ENCODE results near the gene CDH4. TPM values are rescaled to one million over a fixed set of nuclear protein-coding genes. Genes with fewer than 3 reads are reported as not detected.

The CDH4 gene
- polyA plus RNA-seq, 1 donor (not counting 4 experiments of a cell fraction or from before 2014, with no cell fraction given), result 2.2 TPM

GRCh38 chr20:61835791-61836350 is 583.8 kb downstream of the CDH4 start:
- no peak overlapping the region for H3K9ac ChIP-seq (ENCODE audit: control insufficient read depth, extremely low read depth, insufficient read depth, low read length)
- peaks cover 2% of the 10 kb centered on the region for H4K20me1 ChIP-seq (ENCODE audit: control insufficient read depth, extremely low read depth, insufficient read depth, low read length)
- no peak overlapping the region for H3K4me3 ChIP-seq (ENCODE audit: control insufficient read depth in 2 of 3, extremely low read depth in 1 of 3, insufficient read depth in 2 of 3, low read depth in 1 of 3, low read length in 3 of 3)
- no peaks in the 10 kb centered on the region for H3K4me1 ChIP-seq (ENCODE audit: control insufficient read depth, extremely low read depth, insufficient read depth, low read length)
- no peak overlapping the region for H3K4me2 ChIP-seq (ENCODE audit: control insufficient read depth, extremely low read depth, insufficient read depth, low read depth, low read length)
- H3K9me3 ChIP-seq (ENCODE audit: control insufficient read depth, low read depth, low read length), result no peaks in the 10 kb centered on the region
- no peak overlapping the region for H2AFZ ChIP-seq (ENCODE audit: control insufficient read depth, low read length)
- no peaks in the 10 kb centered on the region for H3K9me1 ChIP-seq (ENCODE audit: control insufficient read depth, extremely low read depth, insufficient read depth, low read length)
- H3K36me3 ChIP-seq (ENCODE audit: control insufficient read depth in 2 of 2, extremely low read depth in 1 of 2, insufficient read depth in 2 of 2, low read length in 2 of 2), result no peaks in the 10 kb centered on the region
- dilution Hi-C loops (cut with MboI; ENCODE audit: extremely low pct_ligation_motif_present, low sequenced_read_pairs), result no loop called here
- H3K79me2 ChIP-seq (ENCODE audit: control insufficient read depth, insufficient read depth, low read length), result no peaks in the 10 kb centered on the region
- DNase-seq (ENCODE audit: low read depth, low spot score), result no peak
- H3K27ac ChIP-seq (ENCODE audit: control insufficient read depth, insufficient read depth, low read length), result no peak overlapping the region
- peaks cover 46% of the 10 kb centered on the region for H3K27me3 ChIP-seq (ENCODE audit: control insufficient read depth, extremely low read depth, insufficient read depth, low read length)
- TF ChIP-seq EZH2 (IDR thresholded peaks at IDR 0.05; ENCODE audit: low read length) (no peak), CTCF (optimal IDR thresholded peaks at IDR 0.05 in 1 of 3, IDR thresholded peaks at IDR 0.05 in 1 of 3, conservative IDR thresholded peaks at IDR 0.05 in 1 of 3; ENCODE audit: extremely low read depth in 1 of 3, insufficient read depth in 2 of 3, low read length in 3 of 3) (no peak)
- FAIRE-seq, result no peak

- no peaks in the 10 kb centered on the region for H3K9me1 ChIP-seq (ENCODE audit: control insufficient read depth, extremely low read depth, insufficient read depth, low read length)
- FAIRE-seq (no peak), DNase-seq (ENCODE audit: low read depth, low spot score) (no peak)
- H3K4me1 ChIP-seq (ENCODE audit: control insufficient read depth, extremely low read depth, insufficient read depth, low read length), result no peaks in the 10 kb centered on the region
- no peak overlapping the region for H2AFZ ChIP-seq (ENCODE audit: control insufficient read depth, low read length)
- dilution Hi-C loops (cut with MboI; ENCODE audit: extremely low pct_ligation_motif_present, low sequenced_read_pairs), result no loop called here
- no peaks in the 10 kb centered on the region for H3K79me2 ChIP-seq (ENCODE audit: control insufficient read depth, insufficient read depth, low read length)
- no peak overlapping the region for H3K4me2 ChIP-seq (ENCODE audit: control insufficient read depth, extremely low read depth, insufficient read depth, low read depth, low read length)
- H3K27ac ChIP-seq (ENCODE audit: control insufficient read depth, insufficient read depth, low read length), result no peak overlapping the region
- no peak for TF ChIP-seq CTCF (optimal IDR thresholded peaks at IDR 0.05 in 1 of 3, IDR thresholded peaks at IDR 0.05 in 1 of 3, conservative IDR thresholded peaks at IDR 0.05 in 1 of 3; ENCODE audit: extremely low read depth in 1 of 3, insufficient read depth in 2 of 3, low read length in 3 of 3)
- TF ChIP-seq EZH2 (IDR thresholded peaks at IDR 0.05; ENCODE audit: low read length), result no peak
- H3K36me3 ChIP-seq (ENCODE audit: control insufficient read depth in 2 of 2, extremely low read depth in 1 of 2, insufficient read depth in 2 of 2, low read length in 2 of 2), result no peaks in the 10 kb centered on the region
- H3K4me3 ChIP-seq (ENCODE audit: control insufficient read depth in 2 of 3, extremely low read depth in 1 of 3, insufficient read depth in 2 of 3, low read depth in 1 of 3, low read length in 3 of 3), result no peak overlapping the region
- peaks cover 2% of the 10 kb centered on the region for H4K20me1 ChIP-seq (ENCODE audit: control insufficient read depth, extremely low read depth, insufficient read depth, low read length)
- H3K27me3 ChIP-seq (ENCODE audit: control insufficient read depth, extremely low read depth, insufficient read depth, low read length), result peaks cover 40% of the 10 kb centered on the region
- no peak overlapping the region for H3K9ac ChIP-seq (ENCODE audit: control insufficient read depth, extremely low read depth, insufficient read depth, low read length)
- H3K9me3 ChIP-seq (ENCODE audit: control insufficient read depth, low read depth, low read length), result no peaks in the 10 kb centered on the region
Observed at GRCh38 chr20:61837200-61837599, 585.1 kb downstream of the CDH4 start.

Measured in keratinocyte (primary cell).